Neural progenitor cell (in vitro differentiated cells): Measurements from ENCODE around the gene CPN2. TPM values are rescaled to one million over a fixed set of nuclear protein-coding genes. Genes with fewer than 3 reads are reported as not detected.

Experiments used
- DNase-seq: peaks from one replicate; pipeline ENCODE4 v3.0.0-alpha.2; 2016; ENCODE audit warnings: low spot score
- H2AFZ ChIP-seq: fragments of 200-600 bp; sonication (generic); replicated peaks from 2 replicates; pipeline ENCODE4 v1.6.1; 2016; ENCODE audit warnings: antibody characterized with exemption
- H3F3A ChIP-seq: fragments of 200-600 bp; sonication (generic); 2 replicates; pipeline ENCODE4 v1.6.1; 2016; ENCODE audit warnings: antibody characterized with exemption, low read depth
- H3K27ac ChIP-seq: fragments of 200-600 bp; sonication (generic); 2 replicates; pipeline ENCODE4 v1.5.1; 2016; ENCODE audit warnings: mild to moderate bottlenecking
- H3K27me3 ChIP-seq: fragments of 200-600 bp; sonication (generic); 2 replicates; pipeline ENCODE4 v1.6.1; 2016; ENCODE audit warnings: mild to moderate bottlenecking, moderate library complexity
- H3K36me3 ChIP-seq: fragments of 200-600 bp; sonication (generic); 2 replicates; pipeline ENCODE4 v1.5.1; 2016
- H3K4me1 ChIP-seq: fragments of 200-600 bp; sonication (generic); 2 replicates; pipeline ENCODE4 v1.6.1; 2016; ENCODE audit warnings: mixed run types
- H3K4me2 ChIP-seq: fragments of 200-600 bp; sonication (generic); 2 replicates; pipeline ENCODE4 v1.6.1; 2016
- H3K4me3 ChIP-seq: fragments of 200-600 bp; sonication (generic); 2 replicates; pipeline ENCODE4 v1.5.1; 2016
- H3K79me2 ChIP-seq: fragments of 200-600 bp; sonication (generic); 2 replicates; pipeline ENCODE4 v1.6.1; 2016; ENCODE audit warnings: low read depth
- H3K9ac ChIP-seq: fragments of 200-600 bp; sonication (generic); 2 replicates; pipeline ENCODE4 v1.6.1; 2016
- H3K9me3 ChIP-seq: fragments of 200-600 bp; sonication (generic); 2 replicates; pipeline ENCODE4 v1.5.1; 2016; ENCODE audit warnings: low read depth
- H4K20me1 ChIP-seq: fragments of 200-600 bp; sonication (generic); 2 replicates; pipeline ENCODE4 v1.6.1; 2016; ENCODE audit warnings: low read depth
- H3K27ac Mint-ChIP-seq: 3 replicates; pipeline ENCODE4 v1.8.0; 2021; ENCODE audit warnings: mixed read lengths
- H3K27me3 Mint-ChIP-seq: 2 replicates; pipeline ENCODE4 v1.8.0; 2022; ENCODE audit warnings: low read depth, mild to moderate bottlenecking, inconsistent platforms, moderate library complexity, mixed read lengths; ENCODE audit not compliant: insufficient read depth
- H3K36me3 Mint-ChIP-seq: 3 replicates; pipeline ENCODE4 v1.8.0; 2021; ENCODE audit warnings: mixed read lengths
- H3K4me1 Mint-ChIP-seq: 3 replicates; pipeline ENCODE4 v1.8.0; 2021; ENCODE audit warnings: mixed read lengths
- H3K4me3 Mint-ChIP-seq: 3 replicates; pipeline ENCODE4 v1.8.0; 2021; ENCODE audit warnings: mild to moderate bottlenecking, moderate library complexity, mixed read lengths
- H3K9me3 Mint-ChIP-seq: 3 replicates; pipeline ENCODE4 v1.8.0; 2020; ENCODE audit warnings: mixed read lengths
- EZH2 ChIP-seq: fragments of 200-600 bp; sonication (generic); IDR thresholded peaks from 2 replicates; pipeline ENCODE4 v1.6.1; 2017; ENCODE audit warnings: antibody characterized with exemption, mild to moderate bottlenecking, moderate library complexity
- EZH2phosphoT487 ChIP-seq: fragments of 200-600 bp; sonication (generic); IDR thresholded peaks from 2 replicates; pipeline ENCODE4 v1.6.1; 2017; ENCODE audit warnings: antibody characterized with exemption
- total RNA-seq: library from RNA; depleted of rRNA; stranded (reverse); fragments of >200 nt; gene quantifications from 2 replicates; pipeline ENCODE4 v1.2.3, GENCODE V29; 2015; ENCODE audit warnings: low replicate concordance
- TF ChIP-seq, protein P1 (sequence below): fragments of 200-600 bp; sonication (generic); IDR thresholded peaks from 2 replicates; pipeline ENCODE4 v1.5.1; 2017; ENCODE audit warnings: antibody characterized with exemption, mild to moderate bottlenecking

The CPN2 gene
- total RNA-seq, 1 donor from 2014 or later: not detected

DNA sequence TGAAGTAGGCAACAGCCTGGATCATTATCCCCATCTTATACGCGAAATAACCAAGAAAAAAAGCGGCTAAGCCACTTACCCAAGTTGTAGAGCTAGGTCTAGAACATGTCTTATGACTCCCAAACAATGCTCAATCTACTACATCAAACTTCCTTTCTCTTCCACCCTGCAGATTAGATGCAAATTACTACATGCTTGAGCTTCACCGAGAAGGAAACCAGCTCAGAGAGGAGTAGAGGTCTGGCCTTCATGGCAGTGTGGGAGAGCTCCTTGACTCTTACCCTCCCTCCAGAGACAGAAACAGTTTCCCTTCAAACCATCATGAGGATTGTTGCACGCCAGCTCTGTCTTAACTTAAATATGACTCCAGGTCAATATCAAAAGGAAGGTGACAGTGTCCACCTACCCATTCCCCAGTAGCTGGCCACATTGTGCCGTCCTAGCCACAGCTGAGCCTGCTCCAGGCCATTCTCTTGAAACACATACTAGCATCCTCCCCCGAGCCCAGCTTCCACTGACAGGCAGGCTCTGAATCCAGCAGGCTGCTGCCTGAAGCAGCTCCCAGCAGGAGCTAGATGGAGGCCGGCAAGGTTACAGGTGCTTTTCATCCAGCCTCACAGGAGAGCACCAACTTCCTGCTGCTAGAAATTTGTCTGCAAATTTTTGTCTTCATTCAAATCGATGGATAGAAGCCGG lies 56.8 kb downstream of the CPN2 start:
- no peak overlapping the region for H2AFZ ChIP-seq
- H3K79me2 ChIP-seq: no peaks in the 10 kb centered on the region
- H3K4me1 Mint-ChIP-seq: peaks cover 41% of the 10 kb centered on the region
- peak overlapping the region; percentile 60 for H3K27ac ChIP-seq
- peaks cover 41% of the 10 kb centered on the region for H3K4me1 ChIP-seq
- H3K4me2 ChIP-seq: peak overlapping the region; percentile 66
- H3K36me3 ChIP-seq: no peaks in the 10 kb centered on the region
- TF ChIP-seq, protein P1, sequence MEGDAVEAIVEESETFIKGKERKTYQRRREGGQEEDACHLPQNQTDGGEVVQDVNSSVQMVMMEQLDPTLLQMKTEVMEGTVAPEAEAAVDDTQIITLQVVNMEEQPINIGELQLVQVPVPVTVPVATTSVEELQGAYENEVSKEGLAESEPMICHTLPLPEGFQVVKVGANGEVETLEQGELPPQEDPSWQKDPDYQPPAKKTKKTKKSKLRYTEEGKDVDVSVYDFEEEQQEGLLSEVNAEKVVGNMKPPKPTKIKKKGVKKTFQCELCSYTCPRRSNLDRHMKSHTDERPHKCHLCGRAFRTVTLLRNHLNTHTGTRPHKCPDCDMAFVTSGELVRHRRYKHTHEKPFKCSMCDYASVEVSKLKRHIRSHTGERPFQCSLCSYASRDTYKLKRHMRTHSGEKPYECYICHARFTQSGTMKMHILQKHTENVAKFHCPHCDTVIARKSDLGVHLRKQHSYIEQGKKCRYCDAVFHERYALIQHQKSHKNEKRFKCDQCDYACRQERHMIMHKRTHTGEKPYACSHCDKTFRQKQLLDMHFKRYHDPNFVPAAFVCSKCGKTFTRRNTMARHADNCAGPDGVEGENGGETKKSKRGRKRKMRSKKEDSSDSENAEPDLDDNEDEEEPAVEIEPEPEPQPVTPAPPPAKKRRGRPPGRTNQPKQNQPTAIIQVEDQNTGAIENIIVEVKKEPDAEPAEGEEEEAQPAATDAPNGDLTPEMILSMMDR: no peak
- TF ChIP-seq EZH2 (no peak), EZH2phosphoT487 (no peak)
- no peaks in the 10 kb centered on the region for H3K9me3 ChIP-seq
- no peak overlapping the region for H3K4me3 Mint-ChIP-seq
- peaks cover 11% of the 10 kb centered on the region for H4K20me1 ChIP-seq
- DNase-seq: peak; percentile 76
- H3K9ac ChIP-seq: no peak overlapping the region
- H3K4me3 ChIP-seq: peak overlapping the region; percentile 22
- H3K9me3 Mint-ChIP-seq: peaks cover 26% of the 10 kb centered on the region
- H3K36me3 Mint-ChIP-seq: peaks cover 5% of the 10 kb centered on the region
- peaks cover 11% of the 10 kb centered on the region for H3K27me3 ChIP-seq
- H3K27me3 Mint-ChIP-seq: peaks cover 41% of the 10 kb centered on the region
- peak overlapping the region; percentile 36 for H3K27ac Mint-ChIP-seq
- H3F3A ChIP-seq: peaks cover 56% of the 10 kb centered on the region

DNA sequence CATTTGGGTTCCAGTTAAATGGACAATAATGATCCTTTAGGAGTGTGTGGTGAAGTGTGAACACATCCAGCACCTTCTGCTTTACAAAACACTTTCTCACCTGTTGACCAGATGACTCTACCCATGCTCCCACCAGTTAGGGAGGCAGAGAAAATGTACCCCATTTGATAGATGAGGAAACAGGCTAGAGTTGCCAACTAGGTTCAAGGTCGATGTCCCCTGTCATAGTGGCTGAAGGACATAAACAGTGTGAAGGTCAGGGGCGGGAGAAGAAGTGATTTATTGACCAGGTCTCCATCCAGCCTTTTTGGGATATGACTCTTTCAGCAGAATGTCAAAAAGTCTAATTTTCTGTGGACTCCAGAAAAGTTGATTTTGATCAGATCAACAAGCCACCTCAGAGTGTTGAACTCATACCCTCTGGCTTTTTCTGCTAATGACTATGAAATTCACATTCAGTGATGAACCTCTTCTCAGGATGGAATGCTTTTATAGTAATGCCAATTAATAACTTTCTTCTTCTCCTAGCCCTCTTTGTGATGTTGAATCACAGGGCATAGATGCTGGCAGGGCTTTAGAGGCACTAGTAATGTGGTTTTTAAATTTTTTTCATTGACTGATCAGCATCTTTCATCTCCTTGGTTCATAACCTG lies 57.5 kb downstream of the CPN2 start:
- Mint-ChIP-seq H3K36me3 (peaks cover 5% of the 10 kb centered on the region), H3K9me3 (peaks cover 30% of the 10 kb centered on the region), H3K4me3 (no peak overlapping the region), H3K27me3 (peaks cover 47% of the 10 kb centered on the region), H3K27ac (no peak overlapping the region), H3K4me1 (peaks cover 38% of the 10 kb centered on the region)
- Histone ChIP-seq H3K27me3 (peaks cover 11% of the 10 kb centered on the region), H3K4me1 (peaks cover 38% of the 10 kb centered on the region), H3K9ac (no peak overlapping the region), H3K79me2 (no peaks in the 10 kb centered on the region), H3K4me2 (peak overlapping the region; percentile 66), H3K27ac (no peak overlapping the region), H3K9me3 (no peaks in the 10 kb centered on the region), H4K20me1 (peaks cover 11% of the 10 kb centered on the region), H3F3A (peaks cover 57% of the 10 kb centered on the region), H2AFZ (no peak overlapping the region), H3K4me3 (no peak overlapping the region), H3K36me3 (no peaks in the 10 kb centered on the region)
- DNase-seq: no peak
- no peak for TF ChIP-seq EZH2
- no peak for TF ChIP-seq EZH2phosphoT487
- TF ChIP-seq, protein P1: no peak

DNA sequence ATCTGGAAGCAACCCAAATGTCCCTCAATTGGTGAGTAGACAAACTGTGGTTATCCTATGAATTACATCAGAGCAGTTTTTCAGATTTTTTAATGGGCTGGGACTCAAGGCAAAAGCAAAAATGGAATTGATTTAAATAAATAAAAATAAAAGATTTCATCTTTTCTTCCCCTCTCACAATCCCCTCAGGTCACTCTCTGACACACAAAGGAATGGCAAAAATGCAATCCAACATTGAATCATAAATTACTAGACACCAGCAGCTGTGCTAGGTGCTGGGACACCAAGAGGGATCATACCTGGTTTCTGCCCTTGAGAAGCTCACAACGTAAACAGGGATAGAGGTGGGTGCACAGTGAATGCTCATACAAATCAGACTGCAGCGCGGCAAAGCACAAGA lies 58.8 kb downstream of the CPN2 start:
- DNase-seq: no peak
- Mint-ChIP-seq H3K27me3 (peaks cover 50% of the 10 kb centered on the region), H3K9me3 (peaks cover 33% of the 10 kb centered on the region), H3K4me3 (no peak overlapping the region), H3K27ac (peak overlapping the region; percentile 42), H3K36me3 (peaks cover 5% of the 10 kb centered on the region), H3K4me1 (peaks cover 27% of the 10 kb centered on the region)
- no peaks in the 10 kb centered on the region for H3K36me3 ChIP-seq
- H3K9ac ChIP-seq: no peak overlapping the region
- H3K79me2 ChIP-seq: no peaks in the 10 kb centered on the region
- no peak overlapping the region for H3K4me2 ChIP-seq
- H3K9me3 ChIP-seq: no peaks in the 10 kb centered on the region
- H3K27me3 ChIP-seq: no peaks in the 10 kb centered on the region
- H3K4me3 ChIP-seq: no peak overlapping the region
- H2AFZ ChIP-seq: no peak overlapping the region
- peaks cover 11% of the 10 kb centered on the region for H4K20me1 ChIP-seq
- H3K4me1 ChIP-seq: peaks cover 43% of the 10 kb centered on the region
- TF ChIP-seq EZH2phosphoT487 (no peak), EZH2 (no peak)
- TF ChIP-seq, protein P1: no peak
- H3F3A ChIP-seq: peaks cover 54% of the 10 kb centered on the region
- H3K27ac ChIP-seq: no peak overlapping the region

Other genes with a start within 250 kb of the CPN2 start
- 66.5 and 71.3 TPM in 2 replicates for gene HES1, start 215.2 kb downstream of the CPN2 start, total RNA-seq
- gene LRRC15, start 18.4 kb upstream of the CPN2 start, total RNA-seq: not detected in 2 replicates
- gene GP5, start 47.9 kb upstream of the CPN2 start, total RNA-seq: 0.03 TPM in 1 of 2 replicates, not detected in the other
- gene ATP13A3, start 135.7 kb upstream of the CPN2 start, total RNA-seq: 105 and 113 TPM in 2 replicates